Astrocyte of the cerebellum (primary cell): Measurements from ENCODE around the gene WDR77.

Experiments used
- DNase-seq: peaks from one replicate; pipeline ENCODE4 v3.0.0-alpha.2; 2011; ENCODE audit warnings: low read depth
- H3K4me3 ChIP-seq: 2 replicates; pipeline ENCODE4 v1.5.1; 2011; ENCODE audit warnings: mild to moderate bottlenecking, low read depth, low read length, moderate library complexity
- in situ Hi-C: cut with HindIII; loops from 2 replicates; pipeline ENCODE4 v1.10.0; 2017; ENCODE audit warnings: low sequenced_read_pairs
- TF ChIP-seq, protein P1 (sequence below): IDR thresholded peaks from 2 replicates; pipeline ENCODE4 v1.5.1; 2012; ENCODE audit warnings: low read length, low read depth, moderate library complexity, mild to moderate bottlenecking; ENCODE audit errors: missing control alignments

The WDR77 gene

DNA sequence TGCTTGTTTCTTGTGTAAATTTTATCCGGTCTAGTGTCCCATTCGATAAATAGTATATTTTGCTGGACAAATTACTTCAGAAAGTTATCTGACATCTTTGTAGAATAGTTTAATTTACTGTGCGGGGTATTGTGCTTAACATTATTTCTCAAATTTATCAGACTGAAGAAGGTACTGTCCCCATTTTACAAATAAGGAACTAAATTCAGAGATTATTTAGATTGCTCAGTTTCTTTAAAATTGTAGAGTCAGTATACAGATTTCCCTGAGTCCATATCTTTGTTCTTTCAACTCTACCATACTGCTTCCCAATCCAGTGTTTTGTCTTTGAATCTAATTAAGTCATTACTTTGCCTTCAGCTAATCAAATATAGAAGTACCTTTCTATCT is 6.6 kb upstream of the WDR77 start:
- TF ChIP-seq, protein P1, sequence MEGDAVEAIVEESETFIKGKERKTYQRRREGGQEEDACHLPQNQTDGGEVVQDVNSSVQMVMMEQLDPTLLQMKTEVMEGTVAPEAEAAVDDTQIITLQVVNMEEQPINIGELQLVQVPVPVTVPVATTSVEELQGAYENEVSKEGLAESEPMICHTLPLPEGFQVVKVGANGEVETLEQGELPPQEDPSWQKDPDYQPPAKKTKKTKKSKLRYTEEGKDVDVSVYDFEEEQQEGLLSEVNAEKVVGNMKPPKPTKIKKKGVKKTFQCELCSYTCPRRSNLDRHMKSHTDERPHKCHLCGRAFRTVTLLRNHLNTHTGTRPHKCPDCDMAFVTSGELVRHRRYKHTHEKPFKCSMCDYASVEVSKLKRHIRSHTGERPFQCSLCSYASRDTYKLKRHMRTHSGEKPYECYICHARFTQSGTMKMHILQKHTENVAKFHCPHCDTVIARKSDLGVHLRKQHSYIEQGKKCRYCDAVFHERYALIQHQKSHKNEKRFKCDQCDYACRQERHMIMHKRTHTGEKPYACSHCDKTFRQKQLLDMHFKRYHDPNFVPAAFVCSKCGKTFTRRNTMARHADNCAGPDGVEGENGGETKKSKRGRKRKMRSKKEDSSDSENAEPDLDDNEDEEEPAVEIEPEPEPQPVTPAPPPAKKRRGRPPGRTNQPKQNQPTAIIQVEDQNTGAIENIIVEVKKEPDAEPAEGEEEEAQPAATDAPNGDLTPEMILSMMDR, result no peak
- in situ Hi-C loops, result no loop called here
- H3K4me3 ChIP-seq, result no peak overlapping the region
- no peak for DNase-seq

DNA sequence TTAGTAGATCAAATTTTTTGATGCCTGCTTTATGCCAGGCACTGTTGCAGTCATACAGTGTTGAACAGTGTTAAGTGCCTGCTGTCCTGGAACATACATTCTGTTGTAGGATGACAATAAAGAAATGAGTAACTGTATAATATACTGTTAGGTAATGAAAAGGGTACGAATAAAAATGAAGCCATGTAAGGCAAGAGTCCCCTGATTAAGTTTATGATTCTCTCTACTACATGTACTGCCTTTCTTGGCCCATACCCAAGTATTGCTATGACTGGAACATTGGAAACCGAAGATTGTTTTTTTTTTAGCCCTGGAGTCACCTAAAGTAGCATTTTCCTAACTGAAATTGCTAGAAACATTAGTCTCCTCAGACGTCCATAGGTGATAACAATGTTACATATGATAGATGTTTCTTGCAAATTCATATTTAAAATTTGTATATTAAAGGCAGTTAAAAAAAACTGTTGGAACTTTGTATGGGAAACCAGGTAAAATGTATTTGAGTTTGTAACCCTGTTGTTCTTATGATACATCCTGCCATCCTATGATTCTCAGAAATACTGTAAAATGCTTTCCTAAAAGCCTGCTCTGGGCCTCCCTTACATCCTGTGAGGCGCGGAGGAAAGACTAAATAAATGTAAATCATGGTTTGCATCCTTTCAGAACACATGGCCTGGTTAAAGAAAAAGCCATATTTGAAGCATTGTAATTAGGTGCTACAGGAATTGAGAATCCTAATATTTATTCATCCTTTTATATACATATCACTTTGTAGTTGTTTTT is 6.0 kb upstream of the WDR77 start:
- no peak for DNase-seq
- TF ChIP-seq, protein P1, result no peak
- no peak overlapping the region for H3K4me3 ChIP-seq
- in situ Hi-C loops, result no loop called here

DNA sequence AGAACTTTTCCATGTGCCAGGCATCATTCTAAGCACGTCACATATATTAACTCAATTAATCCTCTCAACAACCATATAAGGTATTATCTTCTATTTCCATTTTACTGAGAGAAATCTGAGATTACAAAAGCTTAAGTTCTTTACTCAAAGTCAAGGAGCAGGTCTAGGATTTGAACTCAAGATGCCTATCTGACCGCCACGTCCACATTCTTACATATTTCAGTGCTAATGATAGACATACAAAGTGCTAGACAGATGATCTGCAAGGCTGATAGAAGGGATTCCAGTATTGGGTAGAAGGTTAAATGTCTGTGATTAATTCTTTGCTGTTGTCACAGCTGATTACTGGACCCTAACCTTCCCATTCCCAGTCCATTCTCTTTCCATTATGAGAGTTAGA is 4.7 kb upstream of the WDR77 start:
- DNase-seq, result no peak
- in situ Hi-C loops, result no loop called here
- no peak overlapping the region for H3K4me3 ChIP-seq
- TF ChIP-seq, protein P1, result no peak

DNA sequence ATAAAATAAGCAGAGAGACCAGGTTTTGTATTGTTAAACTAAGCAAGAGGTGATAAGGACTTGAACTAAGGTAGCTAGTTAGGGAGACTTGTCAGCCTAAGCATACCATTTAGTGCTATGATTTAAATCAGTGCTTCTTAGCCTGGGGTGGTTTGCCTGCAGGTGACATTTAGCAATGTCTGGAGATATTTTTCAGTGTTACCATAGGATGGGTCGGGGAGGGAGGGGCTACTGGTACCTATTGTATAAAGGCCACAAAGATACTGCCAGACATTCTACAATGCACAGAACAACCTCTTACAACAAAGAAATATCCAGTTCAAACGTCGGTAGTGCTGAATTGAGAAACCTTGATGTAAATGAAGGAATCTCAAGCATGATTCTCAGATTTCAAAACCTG is 3.5 kb upstream of the WDR77 start:
- in situ Hi-C loops, result no loop called here
- TF ChIP-seq, protein P1, result no peak
- no peak overlapping the region for H3K4me3 ChIP-seq
- no peak for DNase-seq

DNA sequence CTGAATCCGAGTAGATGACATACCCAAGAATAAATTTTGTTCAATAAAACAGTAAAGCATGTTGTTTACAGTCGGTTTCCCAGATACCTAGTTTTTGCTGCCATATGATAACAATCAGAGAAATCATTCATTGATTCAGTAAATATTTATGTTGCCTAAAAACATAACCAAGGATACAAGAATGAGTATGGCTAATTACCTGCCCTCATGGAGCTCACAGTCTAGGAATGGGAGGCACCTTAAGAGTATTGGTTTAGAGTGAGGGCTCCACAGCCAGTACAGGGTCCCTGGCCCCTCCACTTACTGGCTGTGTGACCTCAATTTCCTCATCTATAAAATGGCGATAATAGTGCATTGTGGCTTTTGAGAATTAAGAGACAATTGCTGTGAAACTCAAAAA is 1.1 kb upstream of the WDR77 start:
- in situ Hi-C loops, result no loop called here
- TF ChIP-seq, protein P1, result no peak
- DNase-seq, result no peak
- H3K4me3 ChIP-seq, result peak overlapping the region; percentile 78

DNA sequence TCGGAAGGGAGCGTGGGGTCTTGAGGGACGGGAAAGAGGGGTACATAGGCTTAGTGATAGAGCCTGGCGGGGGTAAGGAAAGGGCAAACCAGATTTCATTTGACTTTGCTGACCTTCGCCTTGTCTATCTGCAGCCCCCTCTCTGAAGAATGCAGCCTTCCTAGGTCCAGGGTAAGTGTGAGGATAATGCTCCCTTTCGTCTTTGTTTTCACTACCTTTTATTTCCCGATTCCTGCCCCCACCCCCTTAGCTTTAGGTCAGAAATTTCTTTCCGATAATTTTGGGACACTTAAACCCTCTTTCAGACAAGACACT is 604 bp upstream of the WDR77 start:
- in situ Hi-C loops, result no loop called here
- no peak for DNase-seq
- TF ChIP-seq, protein P1, result no peak
- H3K4me3 ChIP-seq, result peak overlapping the region; percentile 78
